Testis (tissue), 2 donors: ENCODE data around the gene TET1.

ENCODE experiments used
- CTCF ChIP-seq, 3 experiments: fragments of 450-650 bp in 2 of 3; fragments of 200-600 bp in 1 of 3; sonication (generic) in 1 of 3; IDR thresholded peaks; one replicate each; pipeline ENCODE4 v1.5.1; 2016 to 2019; ENCODE audit warnings: antibody characterized with exemption in 3 of 3, mild to moderate bottlenecking in 2 of 3, moderate library complexity in 1 of 3
- POLR2A ChIP-seq: fragments of 450-650 bp; IDR thresholded peaks from one replicate; pipeline ENCODE4 v1.6.1; 2017; ENCODE audit warnings: antibody characterized with exemption, mild to moderate bottlenecking, moderate library complexity

- TF ChIP-seq POLR2A (no peak), CTCF (IDR thresholded peaks at IDR 0.05) (no peak)
These were observed 12.0 kb downstream of the TET1 start for GRCh38 chr10:68572151-68572550.
